Measurements from ENCODE around the gene PCGF5. TPM values are rescaled to one million over a fixed set of nuclear protein-coding genes. Genes with fewer than 3 reads are reported as not detected.

The PCGF5 gene
- total and polyA plus RNA-seq, 8 donors, result 10.7 to 78.2 (median 33.8) TPM

DNA sequence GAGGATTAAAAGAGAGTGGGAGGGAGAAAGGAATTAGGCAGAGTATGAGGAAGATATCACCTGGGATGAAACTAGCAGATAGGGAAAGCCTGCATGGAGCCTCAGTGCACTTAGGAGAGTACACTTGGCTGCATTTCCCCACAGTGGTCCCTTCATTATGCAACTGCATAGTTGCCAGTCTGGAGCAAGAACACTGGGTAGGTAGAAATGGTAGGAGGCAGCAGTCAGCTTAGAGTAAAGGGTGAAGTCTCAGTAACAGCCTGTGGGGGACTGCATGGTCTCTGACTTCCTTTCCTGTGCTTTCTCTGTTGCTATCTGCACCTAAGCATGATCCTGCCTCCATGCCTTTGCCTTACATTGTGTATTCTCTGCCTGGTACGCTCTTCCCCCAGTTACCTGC lies 14.0 kb upstream of the PCGF5 start:
- intact Hi-C loops (cut with DNase I; ENCODE audit: low total_unique reads), result no loop called here
- no peak for TF ChIP-seq POLR2A (IDR thresholded peaks at IDR 0.05)
- TF ChIP-seq, protein P1, sequence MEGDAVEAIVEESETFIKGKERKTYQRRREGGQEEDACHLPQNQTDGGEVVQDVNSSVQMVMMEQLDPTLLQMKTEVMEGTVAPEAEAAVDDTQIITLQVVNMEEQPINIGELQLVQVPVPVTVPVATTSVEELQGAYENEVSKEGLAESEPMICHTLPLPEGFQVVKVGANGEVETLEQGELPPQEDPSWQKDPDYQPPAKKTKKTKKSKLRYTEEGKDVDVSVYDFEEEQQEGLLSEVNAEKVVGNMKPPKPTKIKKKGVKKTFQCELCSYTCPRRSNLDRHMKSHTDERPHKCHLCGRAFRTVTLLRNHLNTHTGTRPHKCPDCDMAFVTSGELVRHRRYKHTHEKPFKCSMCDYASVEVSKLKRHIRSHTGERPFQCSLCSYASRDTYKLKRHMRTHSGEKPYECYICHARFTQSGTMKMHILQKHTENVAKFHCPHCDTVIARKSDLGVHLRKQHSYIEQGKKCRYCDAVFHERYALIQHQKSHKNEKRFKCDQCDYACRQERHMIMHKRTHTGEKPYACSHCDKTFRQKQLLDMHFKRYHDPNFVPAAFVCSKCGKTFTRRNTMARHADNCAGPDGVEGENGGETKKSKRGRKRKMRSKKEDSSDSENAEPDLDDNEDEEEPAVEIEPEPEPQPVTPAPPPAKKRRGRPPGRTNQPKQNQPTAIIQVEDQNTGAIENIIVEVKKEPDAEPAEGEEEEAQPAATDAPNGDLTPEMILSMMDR (IDR thresholded peaks at IDR 0.05), result no peak
- no peak for TF ChIP-seq EP300 (IDR thresholded peaks at IDR 0.05)
- no peak for TF ChIP-seq POLR2AphosphoS5 (IDR thresholded peaks at IDR 0.05)
- Histone ChIP-seq H3K4me1 (peaks cover 0 to 48% (median 22%) of the 10 kb centered on the region in 4 donors), H3K9me3 (no peaks in the 10 kb centered on the region), H3K27me3 (no peaks in the 10 kb centered on the region), H3K27ac (no peak overlapping the region), H3K36me3 (no peaks in the 10 kb centered on the region), H3K4me3 (no peak overlapping the region)
- WGBS, 5 donors, result 0 to 52% (median 0%) methylated on average over 1 of the region's 1 CpG
- DNase-seq, result peak in 1 of 2 donors; percentile 16

DNA sequence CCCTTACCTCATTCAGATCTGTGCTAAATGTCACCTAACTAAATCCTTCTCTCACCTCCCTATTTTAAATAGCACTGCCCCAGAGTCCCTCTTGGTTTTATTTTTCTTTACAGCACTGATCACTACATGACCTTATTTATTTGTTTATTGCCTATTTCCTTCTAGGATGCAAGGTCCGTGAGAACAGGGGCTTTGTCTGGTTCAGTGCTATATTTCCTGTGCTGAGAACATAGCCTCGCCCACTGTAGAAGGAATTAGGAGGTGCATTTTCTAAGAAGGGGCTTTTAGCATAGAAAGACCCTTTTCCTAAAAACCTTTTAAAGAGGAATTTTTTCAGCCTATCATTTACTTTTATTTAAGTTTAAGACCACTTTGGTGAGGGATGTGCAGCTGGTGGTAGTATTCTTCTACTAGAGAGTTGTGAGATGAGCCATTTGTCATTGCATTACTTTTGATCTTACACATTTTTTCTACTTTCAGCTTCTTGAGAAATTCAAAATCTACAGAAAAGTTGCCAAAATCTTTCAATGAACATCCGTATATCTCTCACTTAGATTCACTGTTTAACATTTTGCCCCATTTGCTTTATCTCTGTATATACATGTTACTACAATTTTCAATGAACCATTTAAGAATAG lies 13.5 kb upstream of the PCGF5 start:
- Histone ChIP-seq H3K27ac (no peak overlapping the region), H3K9me3 (no peaks in the 10 kb centered on the region), H3K4me1 (peaks cover 0 to 45% (median 17%) of the 10 kb centered on the region in 4 donors), H3K4me3 (no peak overlapping the region), H3K36me3 (no peaks in the 10 kb centered on the region), H3K27me3 (no peaks in the 10 kb centered on the region)
- WGBS, 5 donors, result 66 to 78% (median 72%) methylated on average over 3 of the region's 3 CpGs
- intact Hi-C loops (cut with DNase I; ENCODE audit: low total_unique reads), result no loop called here
- TF ChIP-seq EP300 (IDR thresholded peaks at IDR 0.05) (no peak), POLR2A (IDR thresholded peaks at IDR 0.05) (no peak), POLR2AphosphoS5 (IDR thresholded peaks at IDR 0.05) (no peak)
- TF ChIP-seq, protein P1 (IDR thresholded peaks at IDR 0.05), result no peak
- no peak for DNase-seq

DNA sequence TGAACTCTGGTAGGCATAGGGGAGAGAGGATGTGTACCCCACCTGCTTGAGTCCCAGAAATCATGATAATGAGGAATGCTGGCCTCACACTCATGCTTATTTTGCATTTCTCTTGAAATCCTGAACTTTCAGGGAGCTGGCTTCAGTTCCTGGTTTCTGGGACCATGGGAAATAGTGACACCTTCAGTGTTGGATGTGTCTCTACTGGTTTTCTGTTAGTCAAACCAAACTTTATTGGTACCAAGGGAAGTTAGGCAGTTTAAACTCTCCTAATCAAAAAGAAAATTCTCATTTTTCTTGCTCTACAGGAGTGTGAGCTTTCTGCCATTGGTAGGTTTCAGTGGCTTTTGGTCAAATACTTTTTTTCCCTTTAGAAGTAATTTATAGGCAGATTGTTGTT lies 11.8 kb upstream of the PCGF5 start:
- H3K36me3 ChIP-seq, result no peaks in the 10 kb centered on the region
- TF ChIP-seq EP300 (IDR thresholded peaks at IDR 0.05) (no peak), POLR2AphosphoS5 (IDR thresholded peaks at IDR 0.05) (no peak), POLR2A (IDR thresholded peaks at IDR 0.05) (no peak)
- TF ChIP-seq, protein P1 (IDR thresholded peaks at IDR 0.05), result no peak
- DNase-seq, result no peak

DNA sequence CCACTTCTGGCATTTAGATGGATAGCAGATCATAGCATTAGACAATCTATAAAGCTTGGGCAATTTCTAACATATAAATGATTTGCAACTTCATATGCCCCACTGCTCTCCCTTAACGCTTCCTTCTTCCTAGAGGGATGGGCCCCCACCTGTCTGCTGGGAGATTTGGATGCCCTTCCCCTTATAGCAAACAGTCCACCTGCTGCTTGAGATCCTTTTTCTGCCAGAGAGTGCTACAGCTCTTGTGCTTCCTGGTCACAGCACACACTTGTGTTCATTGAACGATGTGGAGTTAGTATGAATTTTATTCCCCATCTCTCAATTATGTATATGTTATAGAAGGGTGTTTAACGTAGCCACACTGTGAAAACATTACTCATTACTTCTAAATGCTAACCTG lies 10.4 kb upstream of the PCGF5 start:
- DNase-seq, result no peak
- no peak overlapping the region for H3K4me3 ChIP-seq
- no peak overlapping the region for H3K27ac ChIP-seq
- TF ChIP-seq EP300 (IDR thresholded peaks at IDR 0.05), result no peak
- intact Hi-C loops (cut with DNase I; ENCODE audit: low total_unique reads), result no loop called here
- peaks cover 0 to 33% (median 12%) of the 10 kb centered on the region in 4 donors for H3K4me1 ChIP-seq
- H3K36me3 ChIP-seq, result no peaks in the 10 kb centered on the region
- H3K9me3 ChIP-seq, result no peaks in the 10 kb centered on the region
- 51 to 76% (median 57%) methylated on average over 3 of the region's 3 CpGs for WGBS, 5 donors
- H3K27me3 ChIP-seq, result no peaks in the 10 kb centered on the region

More for the DNA sequence above, 11.8 kb upstream of the PCGF5 start:
- Histone ChIP-seq H3K9me3 (no peaks in the 10 kb centered on the region), H3K4me1 (peaks cover 0 to 42% (median 12%) of the 10 kb centered on the region in 4 donors), H3K4me3 (no peak overlapping the region), H3K27ac (no peak overlapping the region), H3K27me3 (no peaks in the 10 kb centered on the region)
- intact Hi-C loops (cut with DNase I; ENCODE audit: low total_unique reads), result no loop called here

DNA sequence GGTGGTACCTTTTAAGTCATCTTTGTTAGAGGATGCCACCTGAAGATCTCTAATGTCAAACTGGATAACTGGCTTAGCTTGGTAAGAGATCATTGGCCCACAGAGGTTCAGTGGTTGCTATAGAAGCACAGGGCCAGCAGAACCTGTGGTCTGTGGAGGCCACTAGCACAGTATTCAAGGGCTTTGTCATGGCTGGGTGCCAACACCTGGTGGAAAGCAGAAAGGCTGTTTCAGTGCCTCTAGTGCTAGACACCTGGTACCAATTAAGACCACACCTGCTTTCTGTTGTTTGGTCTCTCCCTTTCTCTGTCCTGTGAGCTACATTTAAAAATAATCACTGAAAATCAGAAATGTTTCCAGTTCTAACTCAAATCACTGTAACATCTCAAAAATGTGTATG lies 10.0 kb upstream of the PCGF5 start:
- Histone ChIP-seq H3K4me1 (peaks cover 0 to 33% (median 12%) of the 10 kb centered on the region in 4 donors), H3K9me3 (no peaks in the 10 kb centered on the region), H3K36me3 (no peaks in the 10 kb centered on the region), H3K27ac (no peak overlapping the region), H3K27me3 (no peaks in the 10 kb centered on the region), H3K4me3 (no peak overlapping the region)
- peak; percentile 71 to 79 for DNase-seq
- intact Hi-C loops (cut with DNase I; ENCODE audit: low total_unique reads), result no loop called here
- TF ChIP-seq, protein P1 (IDR thresholded peaks at IDR 0.05), result no peak
